NCI-H460 (cell line): ENCODE data around the gene EEFSEC. TPM values are rescaled to one million over a fixed set of nuclear protein-coding genes. Genes with fewer than 3 reads are reported as not detected.

Experiments
- DNase-seq: peaks from one replicate; pipeline ENCODE4 v3.0.0-alpha.2; 2016; ENCODE audit warnings: low read depth; ENCODE audit errors: extremely low read depth
- total RNA-seq: library from RNA; depleted of rRNA; stranded (reverse); fragments of >200 nt; shearing (Covaris generic); gene quantifications from 2 replicates; pipeline ENCODE4 v1.2.3, GENCODE V29; 2014

Gene EEFSEC
- total RNA-seq, 1 experiment from 2014 or later: 6.2 TPM

DNA sequence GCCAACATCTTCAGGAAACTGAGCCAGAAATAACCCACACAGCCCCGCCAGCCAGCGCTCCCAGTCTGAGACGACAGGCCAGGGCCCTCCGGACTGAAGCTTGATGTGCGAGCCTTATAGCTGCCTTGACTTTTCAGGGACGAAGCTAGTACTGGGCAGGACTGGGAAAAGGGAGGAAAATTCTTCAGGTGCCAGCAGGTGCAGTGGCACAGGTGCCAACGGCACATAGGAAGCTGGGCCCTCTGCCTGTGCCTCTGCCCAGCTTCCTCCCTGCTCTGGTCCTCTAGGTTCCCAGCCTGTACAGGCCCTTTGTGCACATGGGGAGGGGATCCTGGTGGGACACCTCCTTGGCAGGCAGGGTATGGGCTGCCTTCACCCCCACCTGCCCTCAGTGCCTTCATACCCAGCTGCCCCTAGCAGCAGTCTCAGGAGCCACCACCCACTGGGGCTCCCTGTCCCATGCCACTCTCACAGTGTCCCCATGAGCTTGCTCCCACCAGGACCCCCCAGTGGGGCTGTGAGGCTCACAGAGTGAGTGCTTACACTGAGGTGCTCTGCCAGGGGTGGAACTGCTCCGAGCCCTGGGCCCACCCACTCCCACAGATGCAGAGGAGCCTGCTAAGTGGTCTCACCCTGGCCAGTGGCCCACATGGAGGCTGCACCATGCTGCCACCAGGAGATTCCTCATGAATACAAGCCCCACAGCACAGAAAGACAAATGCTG is 252.4 kb downstream of the EEFSEC start:
- no peak for DNase-seq

DNA sequence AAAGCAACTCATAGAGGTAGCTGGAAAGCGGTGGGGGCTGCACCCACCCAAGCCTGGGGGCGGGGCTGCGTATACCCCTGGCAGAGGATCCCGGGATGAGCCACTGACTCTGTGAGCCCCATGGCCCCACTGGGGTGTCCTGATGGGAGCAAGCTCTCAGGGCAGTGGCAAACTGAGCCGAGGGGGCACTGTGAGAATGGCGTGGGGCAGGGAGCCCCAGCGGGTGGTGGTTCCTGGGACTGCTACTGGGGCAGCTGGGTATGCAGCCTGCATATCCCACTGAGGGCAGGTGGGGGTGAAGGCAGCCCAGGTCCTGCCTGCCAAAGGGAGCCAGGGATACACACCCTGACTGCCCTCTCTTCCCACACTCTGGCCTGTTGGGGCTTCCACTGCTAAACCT is 254.0 kb downstream of the EEFSEC start:
- DNase-seq: no peak

DNA sequence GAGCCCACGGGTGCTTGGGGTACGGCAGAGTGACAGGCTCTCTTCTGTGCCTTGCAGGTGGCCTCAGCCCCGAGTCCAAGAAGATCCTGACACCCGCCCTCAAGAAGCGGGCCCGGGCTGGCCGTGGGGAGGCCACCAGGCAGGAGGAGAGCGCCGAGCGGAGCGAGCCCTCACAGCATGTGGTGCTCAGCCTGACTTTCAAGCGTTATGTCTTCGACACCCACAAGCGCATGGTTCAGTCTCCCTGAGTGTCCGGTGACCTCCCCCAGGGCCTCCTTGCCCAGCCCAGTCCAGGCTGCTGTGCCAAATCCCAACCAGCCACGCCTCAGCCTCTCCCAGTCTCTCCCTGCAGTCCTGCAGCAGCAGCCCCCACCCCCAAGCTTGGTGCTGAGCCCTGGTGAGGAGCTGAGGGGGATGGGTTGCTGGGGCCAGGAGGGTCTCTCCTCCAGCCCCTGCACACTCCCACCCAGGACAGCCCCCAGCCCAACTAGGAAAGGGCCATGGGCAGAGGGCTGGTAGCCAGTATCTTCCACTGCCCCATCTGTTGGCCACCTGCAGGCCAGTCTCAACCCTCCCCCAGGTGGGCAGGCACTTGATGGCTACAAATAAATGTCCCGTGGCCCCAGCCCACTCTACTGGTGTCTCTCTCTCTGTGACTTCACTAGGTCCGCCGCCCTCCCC is 254.9 kb downstream of the EEFSEC start:
- no peak for DNase-seq

DNA sequence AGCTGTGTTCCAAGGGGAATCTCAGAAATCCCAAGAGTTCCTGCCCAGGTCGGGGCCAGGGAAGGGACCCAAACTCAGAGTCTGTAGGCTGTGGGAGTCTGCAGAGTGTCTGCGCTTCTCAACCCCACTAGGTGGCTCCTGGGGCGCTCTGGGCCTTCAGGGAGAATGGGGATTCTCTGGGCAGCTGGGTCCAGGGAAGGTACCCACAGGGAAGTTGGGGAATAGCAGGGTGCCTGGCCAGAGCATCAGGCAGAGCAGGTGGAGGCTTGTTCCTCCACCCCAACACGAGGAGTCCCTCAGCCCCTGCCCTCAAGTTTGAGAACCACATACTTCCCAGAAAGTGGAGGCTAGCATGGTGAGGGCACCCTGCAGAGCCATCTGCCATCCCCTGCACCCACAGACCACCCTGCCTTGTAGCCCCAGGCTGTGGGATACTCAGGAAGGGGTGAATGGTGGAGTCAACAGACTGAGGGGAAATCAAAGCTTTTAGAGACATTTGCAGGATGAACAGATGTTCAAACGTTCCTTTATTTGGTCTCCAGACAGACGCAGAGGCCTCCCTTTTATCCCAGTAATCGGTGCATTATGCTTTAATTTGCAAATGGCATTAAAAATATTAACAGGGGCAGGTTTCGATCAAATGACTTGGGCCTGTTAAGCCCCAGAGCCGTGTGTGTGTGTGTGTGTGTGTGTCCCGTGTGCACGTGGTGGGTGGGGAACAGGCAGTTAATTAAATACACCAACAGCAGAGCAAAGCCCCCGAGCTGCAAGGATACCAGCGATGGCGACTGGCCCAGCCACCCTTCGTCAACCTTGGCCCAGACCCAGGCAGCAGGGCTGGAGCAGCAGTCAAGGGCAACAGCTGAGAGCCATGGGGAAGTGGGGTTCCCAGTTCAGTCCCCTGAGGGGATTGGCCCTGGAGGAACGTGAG is 255.7 kb downstream of the EEFSEC start:
- DNase-seq: no peak

DNA sequence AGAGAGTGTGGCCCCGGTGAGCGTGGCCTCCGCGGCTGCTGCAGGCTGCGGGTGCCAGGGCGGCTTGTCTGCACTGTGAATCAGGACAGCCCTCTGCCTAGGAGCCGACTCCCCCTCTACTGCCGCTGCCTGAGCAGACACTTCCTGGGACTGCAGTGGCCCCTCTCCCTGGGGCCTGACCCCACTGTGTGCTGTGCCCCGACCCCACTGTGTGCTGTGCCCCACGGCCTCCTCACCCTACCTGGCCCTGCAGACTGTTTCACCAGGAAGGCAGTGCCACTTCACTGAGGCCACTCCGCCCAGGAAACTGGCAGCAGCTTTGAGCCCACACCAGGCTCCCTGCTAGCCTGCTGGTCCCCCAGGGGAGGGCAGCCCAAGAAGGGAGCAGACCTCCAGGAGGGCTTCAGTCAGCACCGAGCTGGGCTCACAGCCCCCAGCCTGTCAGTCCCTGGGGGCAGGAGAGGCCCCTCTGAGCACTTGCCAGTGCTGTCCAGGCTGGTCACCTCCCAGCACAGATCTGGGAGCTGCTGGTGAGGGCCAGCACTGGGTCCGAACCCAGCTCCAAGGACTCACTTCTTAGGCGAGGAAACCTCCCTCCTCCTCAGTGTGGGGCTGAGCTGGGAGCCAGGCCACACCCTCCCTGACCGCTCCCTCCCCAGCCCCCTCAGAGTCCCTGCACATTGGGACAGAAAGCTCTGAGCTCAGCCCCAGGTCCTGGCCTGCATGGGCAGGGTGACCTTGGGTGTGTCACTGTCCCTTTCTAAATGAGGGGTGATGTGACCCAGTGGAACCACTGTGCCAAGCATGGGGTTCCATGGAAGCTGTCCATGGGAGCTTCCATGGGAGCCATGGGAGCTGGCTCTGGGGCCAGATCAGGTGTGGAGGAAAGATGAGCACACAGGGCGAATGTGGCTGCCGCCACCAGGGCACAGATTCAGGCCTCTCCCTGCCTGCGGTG is 256.6 kb downstream of the EEFSEC start:
- DNase-seq: no peak

DNA sequence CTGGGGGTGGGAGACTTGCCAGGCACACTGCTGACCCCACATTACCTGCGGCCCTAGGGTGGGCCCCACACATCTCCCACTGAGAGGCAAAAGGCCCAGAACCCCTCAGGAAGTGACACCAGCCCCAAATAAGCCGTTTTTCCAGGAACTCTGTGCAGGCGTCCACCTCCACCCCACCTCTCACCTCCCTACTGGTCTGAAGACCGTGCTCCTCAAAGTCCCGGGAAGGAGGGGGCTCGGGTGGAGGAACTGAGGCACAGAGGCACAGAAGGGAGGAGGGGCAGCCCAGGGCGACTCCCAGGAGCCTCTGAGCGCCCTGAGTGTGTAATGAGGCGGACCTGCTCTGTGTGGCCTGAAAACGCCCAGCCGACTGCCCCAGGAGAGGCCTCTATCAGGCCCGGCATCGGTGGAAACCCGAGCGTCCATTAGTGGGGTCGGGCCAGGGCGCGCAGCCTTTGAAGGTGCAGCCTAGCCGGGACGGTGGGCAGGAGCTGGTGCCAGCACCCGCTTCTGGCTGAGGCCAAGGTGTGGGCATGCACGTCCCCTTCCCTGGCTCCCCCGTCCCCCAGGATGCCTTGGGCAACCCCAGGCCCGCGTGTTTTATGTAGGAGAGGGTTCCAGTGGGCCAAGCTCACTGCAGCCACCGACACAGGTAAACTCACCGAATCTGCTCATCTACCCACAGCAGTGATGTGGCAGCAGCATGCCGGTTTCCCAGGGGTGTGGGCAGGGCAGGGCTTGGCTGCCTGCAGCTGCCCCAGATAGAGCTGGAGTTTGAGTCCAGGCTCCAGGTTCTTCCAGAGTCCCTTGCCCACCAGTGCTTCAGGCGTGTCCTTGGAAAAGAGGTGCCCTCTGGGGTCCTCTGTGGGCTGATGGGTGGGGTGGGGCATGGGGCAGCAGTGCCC is 257.6 kb downstream of the EEFSEC start:
- DNase-seq: no peak

DNA sequence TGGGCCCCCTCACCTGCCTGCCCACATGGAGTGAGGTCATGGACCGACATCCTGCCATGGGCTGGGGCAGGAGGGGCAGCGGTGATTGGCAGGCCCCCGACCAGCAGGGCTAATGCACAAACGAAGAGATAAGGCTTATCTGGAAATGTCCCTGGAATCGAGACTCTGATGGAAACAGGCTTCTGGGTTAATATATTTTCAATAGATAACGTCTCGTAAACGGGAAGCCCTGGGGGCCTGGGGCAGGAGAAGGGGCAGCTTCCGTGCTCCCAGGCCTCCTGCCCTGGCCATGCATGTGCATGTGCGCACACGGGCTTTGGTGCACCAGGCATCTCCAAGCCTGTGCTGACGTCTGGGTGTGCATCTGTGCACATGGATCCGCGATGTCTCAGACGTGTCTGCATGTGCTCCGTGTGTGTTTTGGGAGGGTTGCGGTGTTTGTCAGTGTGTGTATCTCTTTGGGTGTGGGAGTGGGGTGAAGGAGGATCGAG is 258.3 kb downstream of the EEFSEC start:
- DNase-seq: no peak

DNA sequence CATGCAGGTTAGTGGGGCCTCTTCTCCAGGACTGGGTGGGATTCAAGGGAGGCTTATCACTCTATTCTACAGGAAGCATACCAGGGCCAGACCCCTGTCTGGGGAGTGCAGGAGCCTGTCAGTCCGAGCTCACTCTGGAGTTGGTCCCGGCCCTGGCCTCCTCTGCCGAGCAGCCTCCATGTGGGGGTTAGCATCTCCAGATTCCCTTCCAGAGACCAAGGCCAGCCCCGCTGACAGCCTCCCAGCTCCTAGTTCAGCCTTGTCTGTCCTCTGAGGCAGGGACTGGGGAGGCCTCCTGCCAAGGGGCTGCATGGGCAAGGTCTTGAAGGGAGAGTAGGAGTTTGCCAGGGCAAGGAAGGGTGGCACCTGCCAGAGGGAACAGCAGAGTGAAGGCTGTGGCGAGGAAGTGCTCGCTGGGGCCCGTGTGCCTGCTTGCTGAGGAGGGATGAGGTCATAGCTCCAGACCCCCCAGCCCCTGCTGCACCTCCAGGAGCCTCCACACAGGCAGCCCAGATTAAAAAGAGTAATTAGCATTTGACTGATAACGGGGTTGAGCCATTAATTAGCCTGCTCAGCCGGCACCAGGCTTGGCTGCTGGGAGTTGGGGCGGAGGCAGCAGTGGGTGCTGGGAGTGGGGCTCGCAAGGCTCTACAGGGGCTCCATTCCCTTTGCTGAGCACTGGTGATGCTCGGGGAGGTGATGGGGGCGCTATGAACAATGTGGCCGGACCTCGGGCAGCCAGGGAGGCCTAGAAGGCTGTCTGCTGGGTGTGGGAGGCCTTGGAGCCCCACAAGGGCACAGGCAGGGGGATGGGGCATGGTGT is 259.1 kb downstream of the EEFSEC start:
- DNase-seq: no peak

DNA sequence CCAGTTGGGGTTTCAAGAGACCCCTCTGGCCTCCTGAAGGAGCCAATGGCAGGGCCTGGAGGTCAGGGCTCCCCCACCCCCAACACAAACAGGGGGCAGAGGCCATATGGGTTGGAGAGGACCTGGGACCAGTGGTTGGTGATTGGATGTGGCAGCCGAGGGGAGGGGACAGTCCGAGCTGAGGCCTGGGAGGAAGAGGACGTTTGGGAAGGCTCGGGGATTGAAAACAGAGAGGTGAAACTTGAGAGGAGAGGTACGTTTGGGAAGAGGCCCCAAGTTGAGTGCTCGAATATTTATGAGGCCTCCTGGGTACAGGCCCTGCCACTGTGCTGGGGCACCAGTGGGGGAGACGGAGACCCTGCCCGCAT is 259.7 kb downstream of the EEFSEC start:
- DNase-seq: no peak

DNA sequence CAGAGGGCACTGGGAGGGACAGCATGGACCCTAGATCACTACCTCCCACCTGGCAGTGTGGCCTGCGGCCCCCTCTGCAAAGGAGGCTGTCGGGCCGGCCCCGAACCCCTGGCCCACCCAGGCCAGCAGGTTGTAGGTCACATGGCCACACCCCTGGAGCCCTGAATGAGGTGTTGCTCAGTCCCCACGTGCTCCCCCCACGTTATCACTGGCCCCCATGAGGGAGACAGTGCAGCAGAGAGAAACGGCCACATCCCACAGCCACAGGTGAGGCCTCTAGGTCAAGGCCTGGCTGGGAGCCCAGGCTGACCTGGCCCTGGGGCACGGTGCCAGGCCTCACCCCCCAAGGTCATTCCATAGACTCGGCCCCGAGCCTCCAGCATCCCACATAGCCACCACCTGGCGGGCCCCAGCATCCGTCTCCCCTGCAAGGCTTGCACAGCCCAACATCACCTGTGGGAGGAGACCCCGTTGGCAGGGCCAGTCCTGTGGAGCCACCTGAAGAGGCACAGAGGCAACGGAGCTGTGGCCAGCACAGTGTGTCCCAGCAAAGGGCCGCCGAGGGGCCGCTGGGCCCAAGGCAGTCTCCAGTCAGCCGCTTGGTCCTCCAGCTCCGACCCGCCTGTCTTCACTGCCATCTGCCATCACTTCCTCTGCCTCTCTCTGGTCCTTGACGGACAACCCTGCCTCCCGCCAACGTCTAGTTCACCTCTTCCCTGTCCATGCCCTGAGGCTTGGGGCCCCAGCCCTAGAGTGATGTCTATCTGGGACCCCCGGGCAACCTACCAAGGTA is 260.3 kb downstream of the EEFSEC start:
- DNase-seq: no peak

DNA sequence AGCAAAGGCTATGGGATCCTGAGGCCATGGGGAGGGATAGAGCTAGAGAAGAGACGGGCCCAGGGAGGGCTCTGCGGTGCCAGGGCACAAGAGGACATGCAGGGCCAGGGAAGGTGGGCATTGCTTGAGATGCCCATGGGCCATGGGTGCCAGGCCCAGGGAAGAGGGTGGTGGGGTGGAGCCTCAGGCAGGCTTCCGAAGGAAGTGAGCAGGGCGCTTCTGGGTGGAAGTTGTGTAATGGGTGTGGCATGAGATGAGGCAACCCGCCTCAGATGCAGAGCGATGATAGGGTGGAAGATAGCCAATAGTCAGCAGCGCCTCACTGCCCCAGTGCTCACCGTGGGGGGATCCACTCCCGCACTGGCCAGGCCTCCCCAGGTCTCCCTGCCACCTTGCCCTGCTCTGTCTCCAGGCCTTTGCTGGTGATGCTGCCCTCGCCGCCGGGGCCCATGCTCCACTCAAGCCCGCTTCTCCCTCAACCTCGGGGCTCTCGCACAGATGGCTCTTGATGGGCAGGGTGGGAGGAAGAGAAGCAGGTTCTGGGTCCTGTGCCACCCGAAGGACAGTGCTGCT is 262.0 kb downstream of the EEFSEC start:
- no peak for DNase-seq

DNA sequence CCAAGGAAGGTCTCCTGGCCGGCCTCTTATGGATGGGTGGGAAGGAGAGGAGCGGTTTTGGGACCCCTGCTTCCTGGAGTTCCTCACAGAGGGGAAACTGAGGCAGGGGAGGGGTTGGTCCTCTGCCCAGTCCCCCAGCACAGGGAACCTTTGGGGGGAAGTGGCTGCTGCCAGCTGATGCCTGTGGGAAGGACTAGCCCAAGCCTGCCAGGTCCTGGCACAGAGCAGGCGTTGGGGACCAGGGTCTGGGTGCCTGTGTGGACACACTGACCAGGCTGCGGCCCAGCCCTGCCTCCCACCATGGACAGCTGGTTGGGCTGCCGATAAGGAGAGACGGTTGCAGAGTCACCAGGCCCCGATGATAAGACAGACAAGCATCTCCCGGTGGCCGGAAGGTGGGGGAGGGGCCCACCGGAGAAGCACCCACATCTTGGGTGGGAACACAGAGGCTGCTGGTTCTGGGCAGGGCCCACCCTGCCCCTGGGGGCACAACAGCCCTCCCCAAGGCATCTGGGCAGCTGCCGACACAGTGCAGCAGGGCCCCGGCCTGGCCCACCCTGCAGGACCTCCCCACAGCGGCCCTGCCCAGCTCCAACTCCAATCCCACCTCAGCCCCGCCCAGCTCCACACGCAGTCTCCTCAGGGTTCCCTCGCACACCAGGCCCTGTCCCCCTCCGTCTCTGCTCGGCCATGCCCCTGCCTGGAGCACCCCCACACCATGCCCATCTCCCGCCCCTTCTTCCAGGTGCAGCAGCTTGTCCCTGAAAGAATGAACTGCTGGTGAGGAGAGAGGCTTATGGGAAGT is 262.7 kb downstream of the EEFSEC start:
- DNase-seq: no peak

DNA sequence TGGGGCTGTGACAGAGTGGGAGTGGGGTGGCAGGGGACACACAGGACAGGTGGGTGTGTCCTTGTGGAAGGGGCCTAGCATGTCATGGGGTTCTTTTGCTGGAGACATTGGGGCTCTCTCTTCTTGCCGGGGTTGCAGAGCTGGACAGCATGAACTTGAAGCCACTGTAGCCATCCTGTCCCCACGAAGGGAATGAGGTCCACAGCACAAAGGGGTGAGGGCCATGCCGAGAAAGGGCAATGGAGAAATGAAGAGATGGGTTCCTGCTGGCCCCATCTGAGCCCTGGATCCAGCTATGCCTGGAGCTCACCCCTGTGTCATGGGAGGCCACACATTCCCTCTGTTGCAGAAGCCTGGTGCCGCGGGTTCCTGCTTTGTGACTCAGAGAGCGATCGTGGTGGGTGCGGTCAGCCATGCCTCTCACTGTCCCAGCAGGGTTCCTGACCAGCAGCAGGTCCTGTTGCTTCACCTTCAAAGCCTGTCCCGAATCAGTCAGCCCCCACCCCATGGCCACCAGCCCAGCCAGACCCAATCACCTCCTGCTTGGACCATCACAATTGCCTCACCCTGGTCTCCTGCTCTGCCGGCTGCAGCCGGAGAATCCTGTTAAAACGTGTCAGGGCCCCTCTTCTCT is 263.4 kb downstream of the EEFSEC start:
- DNase-seq: peak; percentile 58

DNA sequence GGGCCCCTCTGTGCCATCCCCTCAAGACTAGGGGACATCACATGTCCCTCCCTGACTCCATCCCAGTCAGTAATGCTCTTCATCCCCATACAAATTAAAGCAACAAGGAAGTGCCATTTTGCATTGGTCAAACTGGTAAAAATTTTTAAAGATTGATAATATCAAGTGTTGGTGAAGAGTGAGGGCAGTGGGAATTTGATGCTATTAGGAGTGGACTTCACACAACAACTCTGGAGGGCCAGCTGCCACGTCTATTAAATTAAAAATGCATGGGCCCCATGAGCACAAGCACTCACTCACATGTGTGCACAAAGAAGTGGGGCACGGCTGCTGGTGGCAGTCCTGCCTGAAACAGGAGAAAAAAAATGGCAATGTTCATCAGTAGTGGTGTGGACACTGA is 265.6 kb downstream of the EEFSEC start:
- no peak for DNase-seq

DNA sequence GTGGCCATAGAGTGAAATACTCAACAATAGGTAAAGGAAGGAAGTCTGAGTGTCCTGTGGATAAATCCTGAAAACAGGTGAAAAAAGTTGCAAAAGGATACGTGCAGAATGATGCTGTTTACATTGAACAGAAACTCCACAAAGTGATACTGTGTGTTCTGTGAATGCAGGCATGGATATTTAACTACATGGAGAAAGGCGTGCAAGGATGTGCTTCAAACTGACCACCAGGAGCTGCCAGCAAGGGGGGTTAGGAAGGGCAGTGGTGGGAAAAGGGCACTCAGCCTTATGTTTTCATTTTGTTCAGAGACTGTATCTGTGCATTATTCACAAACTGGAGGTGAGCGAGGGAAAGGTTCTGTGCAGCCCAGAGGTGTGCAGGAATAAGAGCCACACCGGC is 266.0 kb downstream of the EEFSEC start:
- no peak for DNase-seq

DNA sequence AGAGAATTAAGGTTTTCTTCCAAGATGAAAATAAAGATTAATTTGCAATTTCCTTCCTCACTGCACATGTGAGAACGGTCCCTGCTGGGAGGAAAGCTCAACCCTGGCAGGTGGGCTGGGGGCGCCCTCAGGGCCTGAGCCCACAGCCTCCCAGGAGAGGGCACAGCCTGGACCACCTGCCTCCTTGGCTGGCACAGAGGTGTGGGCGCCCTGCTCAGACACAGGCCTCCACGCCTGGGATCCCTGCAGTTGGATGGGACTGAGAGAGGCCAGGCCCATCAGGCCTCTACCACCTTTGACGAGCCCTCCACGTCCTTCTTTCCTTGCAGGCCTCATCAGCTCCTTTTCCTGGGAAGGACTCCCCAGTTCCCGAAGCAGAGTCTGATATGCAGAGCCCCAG is 267.0 kb downstream of the EEFSEC start:
- no peak for DNase-seq
